ENCODE results near the gene PHKA1.
"Not testable (repeated sequence)": the region's sequence is repeated elsewhere in the genome, so short reads cannot be mapped to it uniquely, and the experiment has no call there.

Gene PHKA1

GRCh38 chrX:72663737-72664136 lies 50.4 kb downstream of the PHKA1 start:
- DNase-seq: no peak

- DNase-seq: no peak
Measured at GRCh38 chrX:72662020-72662747, 51.9 kb downstream of the PHKA1 start.

- no peak for DNase-seq
Measured at GRCh38 chrX:72659723-72660122, 54.4 kb downstream of the PHKA1 start.

GRCh38 chrX:72652082-72652481 lies 62.0 kb downstream of the PHKA1 start:
- DNase-seq: no peak

- DNase-seq: no peak
Measured at GRCh38 chrX:72644946-72645345, 69.2 kb downstream of the PHKA1 start.

GRCh38 chrX:72641611-72642010 lies 72.5 kb downstream of the PHKA1 start:
- no peak for DNase-seq

GRCh38 chrX:72635930-72636329 lies 78.2 kb downstream of the PHKA1 start:
- no peak for DNase-seq

- DNase-seq: no peak
Measured at GRCh38 chrX:72634331-72634730, 79.8 kb downstream of the PHKA1 start.

- no peak for DNase-seq
Measured at GRCh38 chrX:72630185-72630584, 83.9 kb downstream of the PHKA1 start.

GRCh38 chrX:72624194-72624593 lies 89.9 kb downstream of the PHKA1 start:
- DNase-seq: no peak

GRCh38 chrX:72621625-72622485 lies 92.3 kb downstream of the PHKA1 start:
- DNase-seq: no peak

GRCh38 chrX:72621163-72621562 lies 92.9 kb downstream of the PHKA1 start:
- DNase-seq: no peak

- no peak for DNase-seq
Measured at GRCh38 chrX:72620550-72621145, 93.5 kb downstream of the PHKA1 start.

- DNase-seq: no peak
Measured at GRCh38 chrX:72609313-72609712, 104.8 kb downstream of the PHKA1 start.

- no peak for DNase-seq
Measured at GRCh38 chrX:72604705-72605104, 109.4 kb downstream of the PHKA1 start.

GRCh38 chrX:72604112-72604511 lies 110.0 kb downstream of the PHKA1 start:
- DNase-seq: no peak

GRCh38 chrX:72591038-72591437 lies 123.1 kb downstream of the PHKA1 start:
- not testable (repeated sequence) for DNase-seq

GRCh38 chrX:72584163-72584562 lies 129.9 kb downstream of the PHKA1 start:
- no peak for DNase-seq

GRCh38 chrX:72576141-72576894 lies 137.8 kb downstream of the PHKA1 start:
- DNase-seq: no peak

GRCh38 chrX:72573158-72573511 lies 141.0 kb downstream of the PHKA1 start:
- DNase-seq: no peak

GRCh38 chrX:72572248-72573157 lies 141.6 kb downstream of the PHKA1 start, which contains the start of gene HDAC8:
HDAC8 (minus strand) TSS chrX:72572843; CDS start chrX:72572761, 82 bp downstream.
- peak; percentile 76 for DNase-seq

- DNase-seq: no peak
Measured at GRCh38 chrX:72569786-72570185, 144.3 kb downstream of the PHKA1 start.

Measured in NCI-H345 (cell line).